GM19463 (cell line): Measurements from ENCODE around the gene MFAP5.
"Not testable (repeated sequence)": the region's sequence is repeated elsewhere in the genome, so short reads cannot be mapped to it uniquely, and the experiment has no call there.

Source experiments
- ATAC-seq: cut with Tn5 transposase; IDR thresholded peaks from one replicate; pipeline ENCODE4 v1.9.1; 2021; ENCODE audit warnings: mild to moderate bottlenecking, moderate library complexity; ENCODE audit not compliant: unreplicated experiment

MFAP5 gene

DNA sequence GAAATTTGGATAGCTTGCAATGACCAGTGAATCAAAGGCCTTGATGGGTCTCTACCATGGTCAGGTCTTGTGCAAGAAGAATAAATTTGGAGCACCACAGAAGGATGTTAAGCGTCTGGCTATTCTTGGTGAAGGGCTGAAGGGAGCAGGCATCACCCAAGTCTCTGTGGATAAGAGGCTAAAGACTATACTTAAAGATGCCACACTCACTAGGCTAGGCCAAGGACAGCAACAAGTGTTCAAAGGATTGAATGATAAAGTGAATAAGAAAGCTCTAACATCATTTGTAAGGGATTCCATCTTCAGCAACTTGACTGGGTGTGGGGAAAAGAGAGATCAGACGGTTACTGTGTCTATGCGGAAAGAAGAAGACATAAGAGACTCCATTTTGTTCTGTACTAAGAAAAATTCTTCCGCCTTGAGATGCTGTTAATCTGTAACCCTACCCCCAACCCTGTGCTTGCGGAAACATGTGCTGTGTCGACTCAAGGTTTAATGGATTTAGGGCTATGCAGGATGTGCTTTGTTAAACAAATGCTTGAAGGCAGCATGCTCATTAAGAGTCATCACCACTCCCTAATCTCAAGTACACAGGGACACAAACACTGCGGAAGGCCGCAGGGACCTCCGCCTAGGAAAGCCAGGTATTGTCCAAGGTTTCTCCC lies 27.2 kb downstream of the MFAP5 start:
- ATAC-seq: not testable (repeated sequence)

DNA sequence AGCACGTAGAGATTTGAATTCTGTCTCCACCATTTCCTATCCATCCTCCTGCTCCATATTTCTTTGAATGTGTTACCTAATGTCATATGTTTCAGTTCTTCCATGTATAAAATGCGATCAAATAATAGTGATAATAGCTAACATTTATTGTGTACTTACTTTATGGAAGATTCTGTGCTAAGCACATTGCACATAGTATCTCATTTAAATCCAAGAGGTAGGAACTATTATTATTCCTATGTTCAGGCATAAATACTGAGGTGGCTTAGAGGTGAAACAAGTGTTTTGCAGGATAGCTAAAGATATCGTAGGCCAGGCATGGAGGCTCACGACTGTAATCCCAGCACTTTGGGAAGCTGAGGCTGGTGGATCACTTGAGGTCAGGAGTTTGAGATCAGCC lies 32.5 kb downstream of the MFAP5 start:
- no peak for ATAC-seq

DNA sequence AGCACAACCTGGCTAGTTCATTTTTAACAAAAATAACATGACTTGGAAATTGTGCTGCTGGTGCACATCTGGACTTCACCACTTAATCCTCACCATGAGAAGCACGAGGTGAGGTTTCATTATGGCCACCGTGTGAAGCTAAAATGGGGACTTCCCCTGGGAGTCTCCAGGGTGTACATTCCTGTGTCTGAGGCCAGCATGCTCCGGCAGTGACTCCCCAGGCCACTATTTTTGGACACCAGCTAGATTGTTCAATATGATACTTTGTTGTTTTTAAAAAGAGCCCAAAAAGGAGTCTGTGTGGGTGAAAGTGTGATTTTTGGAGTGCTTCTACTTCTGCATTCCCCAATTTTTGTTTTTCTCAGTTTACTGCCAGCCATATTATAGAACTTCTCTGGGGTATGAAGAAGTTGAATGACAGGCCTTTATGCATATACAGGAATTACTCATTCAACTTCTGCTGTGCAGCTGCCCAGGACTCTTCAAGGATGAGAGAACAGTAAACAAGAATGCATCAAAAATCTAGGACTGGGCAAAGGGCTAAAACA lies 33.1 kb downstream of the MFAP5 start:
- ATAC-seq: peak; percentile 95

- ATAC-seq: no peak
Observed at GRCh38 chr12:8628731-8629130, 33.9 kb downstream of the MFAP5 start.

GRCh38 chr12:8624750-8625149 lies 37.9 kb downstream of the MFAP5 start:
- ATAC-seq: not testable (repeated sequence)

GRCh38 chr12:8622646-8623045 lies 40.0 kb downstream of the MFAP5 start:
- ATAC-seq: no peak

DNA sequence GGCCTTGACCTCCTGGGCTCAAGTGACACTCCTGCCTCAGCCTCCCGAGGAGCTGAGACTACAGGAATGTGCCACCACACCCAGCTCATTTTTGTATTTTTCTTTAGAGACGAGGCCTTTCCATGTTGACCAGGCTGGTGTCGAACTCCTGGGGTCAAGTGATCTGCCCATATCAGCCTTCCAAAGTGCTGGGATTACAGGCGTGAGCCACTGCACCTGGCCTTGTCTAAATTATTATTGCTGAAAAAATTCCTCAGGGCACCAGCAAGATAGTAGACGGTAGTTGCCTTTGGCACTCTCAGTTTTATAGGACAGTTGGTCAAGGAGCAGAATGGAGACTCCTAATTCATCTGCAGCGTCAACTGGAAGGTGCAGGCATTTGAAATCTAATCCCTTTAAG lies 47.4 kb downstream of the MFAP5 start:
- no peak for ATAC-seq

GRCh38 chr12:8613881-8614280 lies 48.7 kb downstream of the MFAP5 start:
- ATAC-seq: not testable (repeated sequence)

DNA sequence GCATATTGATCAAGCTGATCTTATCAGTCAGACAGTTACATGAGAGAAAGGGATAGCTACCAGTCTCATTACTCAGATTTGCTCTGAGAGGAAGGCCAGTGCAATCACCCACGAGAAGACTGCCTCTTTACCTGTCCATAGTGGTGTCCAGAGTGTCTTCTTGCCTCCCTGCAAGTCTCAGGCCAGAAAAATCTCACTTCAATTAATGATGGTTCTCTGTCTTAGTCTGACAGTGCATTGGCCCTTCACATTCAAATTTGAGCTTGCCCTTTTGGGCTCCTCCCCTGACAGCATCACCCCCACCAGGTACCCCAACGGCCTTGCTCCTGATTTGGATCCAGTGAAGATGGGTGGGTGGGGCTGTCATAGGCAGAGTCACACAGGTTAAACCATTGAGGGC lies 50.0 kb downstream of the MFAP5 start, which contains the start of gene AICDA:
Gene AICDA, minus strand, starts transcription at position 231 of the 400 bp plus-strand sequence. Its CDS starts 92 bp downstream, at position 139.
- ATAC-seq: no peak

GRCh38 chr12:8609061-8609570 lies 53.5 kb downstream of the MFAP5 start:
- ATAC-seq: no peak

DNA sequence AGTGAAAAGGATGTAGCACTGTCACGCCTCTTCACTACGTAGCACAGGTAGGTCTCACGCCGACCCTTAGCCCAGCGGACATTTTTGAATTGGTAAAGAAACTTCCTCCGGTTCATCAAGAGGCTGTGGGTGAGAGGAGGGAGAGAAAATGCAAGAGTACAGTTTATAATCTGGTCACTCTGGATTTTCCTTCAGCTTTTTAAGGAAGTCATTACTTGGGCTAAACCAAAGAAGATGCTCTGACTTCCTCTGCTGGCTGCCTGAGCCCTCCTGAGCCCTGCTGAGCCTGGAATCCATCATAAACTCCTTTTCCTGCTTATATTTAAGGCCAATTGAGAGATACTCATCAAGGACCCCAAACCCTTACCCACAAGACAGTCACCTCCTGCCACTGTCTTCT lies 55.7 kb downstream of the MFAP5 start:
- no peak for ATAC-seq

DNA sequence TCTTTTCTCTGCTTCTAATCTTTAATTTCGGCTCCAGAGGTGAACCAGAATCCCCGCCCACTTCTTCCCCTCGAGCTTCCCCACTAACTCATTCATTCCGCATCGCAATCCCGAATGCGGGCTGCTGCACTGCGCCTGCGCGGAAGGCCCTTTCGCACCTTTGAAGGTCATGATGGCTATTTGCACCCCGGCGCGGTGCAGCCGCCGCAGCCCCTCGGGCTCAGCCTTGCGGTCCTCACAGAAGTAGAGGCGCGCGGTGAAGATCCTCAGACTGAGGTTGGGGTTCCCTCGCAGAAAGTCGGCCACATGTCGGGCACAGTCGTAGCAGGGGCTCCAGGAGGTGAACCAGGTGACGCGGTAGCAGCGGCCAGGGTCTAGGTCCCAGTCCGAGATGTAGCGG lies 57.6 kb downstream of the MFAP5 start:
- ATAC-seq: no peak

GRCh38 chr12:8603856-8604255 lies 58.8 kb downstream of the MFAP5 start:
- no peak for ATAC-seq

DNA sequence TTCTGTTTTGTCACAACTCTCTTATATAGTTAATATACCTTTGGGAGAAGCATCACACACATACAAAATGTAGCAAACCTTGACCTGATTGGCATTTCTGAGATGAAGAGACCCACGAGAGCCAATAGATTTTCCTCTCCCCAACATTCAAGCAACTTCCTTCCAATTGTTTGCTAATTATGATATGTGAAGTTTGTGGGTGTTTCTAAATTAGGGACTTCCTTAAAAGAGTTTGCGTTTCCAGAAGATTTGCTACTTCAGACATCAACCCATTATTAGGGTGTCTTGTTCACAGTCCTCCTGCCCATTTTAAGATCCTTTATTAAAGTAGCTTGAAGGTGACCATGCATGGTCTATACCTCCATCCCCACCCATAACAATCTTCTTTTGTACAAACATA lies 59.3 kb downstream of the MFAP5 start:
- ATAC-seq: no peak

- no peak for ATAC-seq
Observed at GRCh38 chr12:8596561-8596960, 66.1 kb downstream of the MFAP5 start.
